K562 (cell line): Measurements from ENCODE around the gene PSMD8. TPM values are rescaled to one million over a fixed set of nuclear protein-coding genes. Genes with fewer than 3 reads are reported as not detected.

Experiments
- ARID2 ChIP-seq: fragments of 450-650 bp; IDR thresholded peaks from 2 replicates; pipeline ENCODE4 v1.6.1; 2017; ENCODE audit warnings: antibody characterized with exemption, mild to moderate bottlenecking
- ARID3A ChIP-seq: IDR thresholded peaks from 2 replicates; pipeline ENCODE4 v1.6.1; 2012; ENCODE audit warnings: low read depth, low read length, improper control_type of control experiment, borderline replicate concordance
- CHD2 ChIP-seq: IDR thresholded peaks from 2 replicates; pipeline ENCODE4 v1.6.1; 2011; ENCODE audit warnings: low read depth, low read length
- E2F3 ChIP-seq: fragments of 250-450 bp; sonication (Bioruptor Pico); IDR thresholded peaks from 2 replicates; pipeline ENCODE4 v1.4.0; 2020; ENCODE audit warnings: mild to moderate bottlenecking
- FOXA1 ChIP-seq: fragments of 450-650 bp; IDR thresholded peaks from 2 replicates; pipeline ENCODE4 v1.6.1; 2016; ENCODE audit warnings: mild to moderate bottlenecking, borderline replicate concordance
- MEF2A ChIP-seq: IDR thresholded peaks from 2 replicates; pipeline ENCODE4 v1.6.1; 2011; ENCODE audit warnings: low read depth, mild to moderate bottlenecking, low read length, moderate library complexity; ENCODE audit not compliant: control insufficient read depth
- MLX ChIP-seq, 2 experiments: fragments of 450-650 bp in 1 of 2; sonication (generic) in 1 of 2; formaldehyde crosslinking; conservative IDR thresholded peaks; 2 replicates each; pipeline versions ENCODE4 v1.4.0 to v1.8.1; 2020 to 2022; ENCODE audit warnings: mild to moderate bottlenecking in 1 of 2, missing genetic modification reagents in 1 of 2
- PTTG1 ChIP-seq: fragments of 450-650 bp; IDR thresholded peaks from 2 replicates; pipeline ENCODE4 v1.6.1; 2016; ENCODE audit warnings: low read depth, mild to moderate bottlenecking, missing genetic modification characterization, missing compliant biosample characterization
- RAD21 ChIP-seq, 2 experiments: fragments of 250-450 bp in 1 of 2; fragments of 450-650 bp in 1 of 2; sonication (Bioruptor Pico) in 1 of 2; formaldehyde crosslinking in 1 of 2; IDR thresholded peaks in 1 of 2; conservative IDR thresholded peaks in 1 of 2; 2 replicates each; pipeline versions ENCODE4 v1.4.0 to v1.8.0; 2020 to 2022; ENCODE audit warnings: mild to moderate bottlenecking in 2 of 2, moderate library complexity in 1 of 2
- SP1 ChIP-seq: sonication (generic); formaldehyde crosslinking; IDR thresholded peaks from 2 replicates; pipeline ENCODE4 v1.8.1; 2022; ENCODE audit warnings: mild to moderate bottlenecking, missing genetic modification reagents
- ZFP30 ChIP-seq: fragments of 250-450 bp; sonication (Bioruptor Pico); IDR thresholded peaks from 2 replicates; pipeline ENCODE4 v1.8.0; 2022; ENCODE audit warnings: moderate library complexity, mild to moderate bottlenecking, inconsistent platforms, borderline replicate concordance
- ZFX ChIP-seq: sonication (generic); formaldehyde crosslinking; IDR thresholded peaks from 2 replicates; pipeline ENCODE4 v1.8.0; 2022; ENCODE audit warnings: mild to moderate bottlenecking, missing genetic modification reagents, moderate library complexity
- ZNF436 ChIP-seq: fragments of 250-450, 450-650 bp; sonication (Bioruptor Pico); formaldehyde crosslinking; IDR thresholded peaks from 2 replicates; pipeline ENCODE4 v1.7.0; 2020; ENCODE audit warnings: mild to moderate bottlenecking
- polyA plus RNA-seq, 8 experiments: library from polyadenylated mRNA; depleted of rRNA in 4 of 8; stranded (reverse) in 5 of 8; unstranded in 3 of 8; fragments of >200 nt; fragmentation: Nextera tagmentation in 2 of 8; fragmentation: Illumina TruSeq in 1 of 8; extraction: Ambion mirVana in 2 of 8; extraction: Trizol in 1 of 8; gene quantifications; 2 replicates each; pipeline versions ENCODE4 v1.2.1 to v1.2.3, GENCODE V29; 2011 to 2014; ENCODE audit warnings: inconsistent platforms in 1 of 8, missing spikeins in 1 of 8
- total RNA-seq, 7 experiments: library from RNA; depleted of rRNA in 6 of 7; stranded (reverse); fragments of >200 nt in 6 of 7; fragmentation: Illumina TruSeq in 2 of 7; extraction: Trizol in 2 of 7; gene quantifications; 2 replicates each; pipeline versions ENCODE4 v1.2.1 to v1.2.3, GENCODE V29; 2011 to 2021; ENCODE audit warnings: low replicate concordance in 1 of 7
- TF ChIP-seq, protein P1 (sequence below): fragments of 250-450 bp; sonication (Bioruptor Pico); IDR thresholded peaks from 2 replicates; pipeline ENCODE4 v1.5.0; 2021; ENCODE audit warnings: mild to moderate bottlenecking, borderline replicate concordance
- TF ChIP-seq, protein P2 (sequence below): sonication (generic); formaldehyde crosslinking; IDR thresholded peaks from 2 replicates; pipeline ENCODE4 v1.8.0; 2023; ENCODE audit warnings: mild to moderate bottlenecking, missing genetic modification reagents
- TF ChIP-seq, protein P3 (sequence below): sonication (generic); formaldehyde crosslinking; IDR thresholded peaks from 2 replicates; pipeline ENCODE4 v1.4.0; 2020; ENCODE audit warnings: mild to moderate bottlenecking, missing genetic modification reagents

Gene PSMD8
- total and polyA plus RNA-seq, 9 of the 15 experiments (the other 6 are each of a cell fraction or from before 2014, with no cell fraction given), result 130 to 583 (median 315) TPM

DNA sequence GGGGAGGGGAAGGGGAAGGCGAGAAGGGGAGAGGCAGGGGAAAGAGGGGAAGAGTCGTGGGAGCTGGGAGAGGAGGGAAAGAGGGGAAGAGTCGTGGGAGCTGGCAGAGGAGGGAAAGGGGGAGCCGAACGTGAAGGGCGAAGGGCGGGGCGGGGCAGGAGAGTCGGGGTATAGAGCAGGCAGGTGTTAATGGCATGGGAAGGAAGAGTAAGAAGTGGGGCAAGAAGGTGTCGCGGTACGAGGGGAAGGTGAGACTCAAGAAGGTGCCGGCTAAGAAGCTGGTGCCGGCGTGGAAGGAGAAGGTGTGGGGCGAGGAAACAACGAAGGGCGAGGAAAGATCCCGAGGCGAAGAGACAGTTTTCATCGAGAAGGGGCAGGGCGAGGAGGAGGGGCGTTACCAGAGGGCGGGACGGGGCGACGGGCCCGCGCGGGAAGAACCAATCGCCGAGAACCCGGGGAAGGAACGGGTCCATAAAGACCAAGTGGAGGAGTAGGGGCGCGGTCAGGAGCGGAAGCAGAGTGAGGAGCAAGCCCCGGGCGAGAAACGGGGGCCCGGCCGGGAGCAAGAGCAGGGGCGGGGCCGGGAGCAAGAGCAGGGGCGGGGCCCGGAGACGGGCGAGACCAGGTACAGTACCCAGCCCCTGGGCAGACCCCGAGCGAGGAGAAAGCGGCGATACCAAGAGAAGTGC, 38.3 kb upstream of the PSMD8 start (continued):
- TF ChIP-seq, protein P1, sequence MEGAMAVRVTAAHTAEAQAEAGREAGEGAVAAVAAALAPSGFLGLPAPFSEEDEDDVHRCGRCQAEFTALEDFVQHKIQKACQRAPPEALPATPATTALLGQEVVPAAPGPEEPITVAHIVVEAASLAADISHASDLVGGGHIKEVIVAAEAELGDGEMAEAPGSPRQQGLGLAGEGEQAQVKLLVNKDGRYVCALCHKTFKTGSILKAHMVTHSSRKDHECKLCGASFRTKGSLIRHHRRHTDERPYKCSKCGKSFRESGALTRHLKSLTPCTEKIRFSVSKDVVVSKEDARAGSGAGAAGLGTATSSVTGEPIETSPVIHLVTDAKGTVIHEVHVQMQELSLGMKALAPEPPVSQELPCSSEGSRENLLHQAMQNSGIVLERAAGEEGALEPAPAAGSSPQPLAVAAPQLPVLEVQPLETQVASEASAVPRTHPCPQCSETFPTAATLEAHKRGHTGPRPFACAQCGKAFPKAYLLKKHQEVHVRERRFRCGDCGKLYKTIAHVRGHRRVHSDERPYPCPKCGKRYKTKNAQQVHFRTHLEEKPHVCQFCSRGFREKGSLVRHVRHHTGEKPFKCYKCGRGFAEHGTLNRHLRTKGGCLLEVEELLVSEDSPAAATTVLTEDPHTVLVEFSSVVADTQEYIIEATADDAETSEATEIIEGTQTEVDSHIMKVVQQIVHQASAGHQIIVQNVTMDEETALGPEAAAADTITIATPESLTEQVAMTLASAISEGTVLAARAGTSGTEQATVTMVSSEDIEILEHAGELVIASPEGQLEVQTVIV (CRISPR knock-in tag), result no peak
- TF ChIP-seq, protein P2, sequence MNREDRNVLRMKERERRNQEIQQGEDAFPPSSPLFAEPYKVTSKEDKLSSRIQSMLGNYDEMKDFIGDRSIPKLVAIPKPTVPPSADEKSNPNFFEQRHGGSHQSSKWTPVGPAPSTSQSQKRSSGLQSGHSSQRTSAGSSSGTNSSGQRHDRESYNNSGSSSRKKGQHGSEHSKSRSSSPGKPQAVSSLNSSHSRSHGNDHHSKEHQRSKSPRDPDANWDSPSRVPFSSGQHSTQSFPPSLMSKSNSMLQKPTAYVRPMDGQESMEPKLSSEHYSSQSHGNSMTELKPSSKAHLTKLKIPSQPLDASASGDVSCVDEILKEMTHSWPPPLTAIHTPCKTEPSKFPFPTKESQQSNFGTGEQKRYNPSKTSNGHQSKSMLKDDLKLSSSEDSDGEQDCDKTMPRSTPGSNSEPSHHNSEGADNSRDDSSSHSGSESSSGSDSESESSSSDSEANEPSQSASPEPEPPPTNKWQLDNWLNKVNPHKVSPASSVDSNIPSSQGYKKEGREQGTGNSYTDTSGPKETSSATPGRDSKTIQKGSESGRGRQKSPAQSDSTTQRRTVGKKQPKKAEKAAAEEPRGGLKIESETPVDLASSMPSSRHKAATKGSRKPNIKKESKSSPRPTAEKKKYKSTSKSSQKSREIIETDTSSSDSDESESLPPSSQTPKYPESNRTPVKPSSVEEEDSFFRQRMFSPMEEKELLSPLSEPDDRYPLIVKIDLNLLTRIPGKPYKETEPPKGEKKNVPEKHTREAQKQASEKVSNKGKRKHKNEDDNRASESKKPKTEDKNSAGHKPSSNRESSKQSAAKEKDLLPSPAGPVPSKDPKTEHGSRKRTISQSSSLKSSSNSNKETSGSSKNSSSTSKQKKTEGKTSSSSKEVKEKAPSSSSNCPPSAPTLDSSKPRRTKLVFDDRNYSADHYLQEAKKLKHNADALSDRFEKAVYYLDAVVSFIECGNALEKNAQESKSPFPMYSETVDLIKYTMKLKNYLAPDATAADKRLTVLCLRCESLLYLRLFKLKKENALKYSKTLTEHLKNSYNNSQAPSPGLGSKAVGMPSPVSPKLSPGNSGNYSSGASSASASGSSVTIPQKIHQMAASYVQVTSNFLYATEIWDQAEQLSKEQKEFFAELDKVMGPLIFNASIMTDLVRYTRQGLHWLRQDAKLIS, result no peak
- TF ChIP-seq ARID2 (no peak), PTTG1 (no peak), MLX (CRISPR knock-in tag; conservative IDR thresholded peaks at IDR 0.05) (no peak), ZNF436 (CRISPR knock-in tag) (no peak), SP1 (no peak; the same call in 1 of the 2 replicates), E2F3 (CRISPR knock-in tag) (0 out of 2 replicates have a peak, but pooled peaks have one; percentile 22), ZFX (CRISPR knock-in tag) (no peak), RAD21 (CRISPR knock-in tag; conservative IDR thresholded peaks at IDR 0.05 in 1 of 2, IDR thresholded peaks at IDR 0.05 in 1 of 2) (no peak), ZFP30 (CRISPR knock-in tag) (no peak), CHD2 (no peak), MEF2A (no peak), FOXA1 (no peak), ARID3A (no peak)
- TF ChIP-seq, protein P3, sequence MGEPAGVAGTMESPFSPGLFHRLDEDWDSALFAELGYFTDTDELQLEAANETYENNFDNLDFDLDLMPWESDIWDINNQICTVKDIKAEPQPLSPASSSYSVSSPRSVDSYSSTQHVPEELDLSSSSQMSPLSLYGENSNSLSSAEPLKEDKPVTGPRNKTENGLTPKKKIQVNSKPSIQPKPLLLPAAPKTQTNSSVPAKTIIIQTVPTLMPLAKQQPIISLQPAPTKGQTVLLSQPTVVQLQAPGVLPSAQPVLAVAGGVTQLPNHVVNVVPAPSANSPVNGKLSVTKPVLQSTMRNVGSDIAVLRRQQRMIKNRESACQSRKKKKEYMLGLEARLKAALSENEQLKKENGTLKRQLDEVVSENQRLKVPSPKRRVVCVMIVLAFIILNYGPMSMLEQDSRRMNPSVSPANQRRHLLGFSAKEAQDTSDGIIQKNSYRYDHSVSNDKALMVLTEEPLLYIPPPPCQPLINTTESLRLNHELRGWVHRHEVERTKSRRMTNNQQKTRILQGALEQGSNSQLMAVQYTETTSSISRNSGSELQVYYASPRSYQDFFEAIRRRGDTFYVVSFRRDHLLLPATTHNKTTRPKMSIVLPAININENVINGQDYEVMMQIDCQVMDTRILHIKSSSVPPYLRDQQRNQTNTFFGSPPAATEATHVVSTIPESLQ (CRISPR knock-in tag), result 0 out of 2 replicates have a peak, but pooled peaks have one; percentile 40
